Measurements from ENCODE around the gene PTPRG. TPM values are rescaled to one million over a fixed set of nuclear protein-coding genes. Genes with fewer than 3 reads are reported as not detected.
A peak's percentile ranks its signal among the peaks of the same experiment; 100 is the strongest.

PTPRG gene
- total RNA-seq, 1 donor from 2014 or later = 44.3 TPM

DNA sequence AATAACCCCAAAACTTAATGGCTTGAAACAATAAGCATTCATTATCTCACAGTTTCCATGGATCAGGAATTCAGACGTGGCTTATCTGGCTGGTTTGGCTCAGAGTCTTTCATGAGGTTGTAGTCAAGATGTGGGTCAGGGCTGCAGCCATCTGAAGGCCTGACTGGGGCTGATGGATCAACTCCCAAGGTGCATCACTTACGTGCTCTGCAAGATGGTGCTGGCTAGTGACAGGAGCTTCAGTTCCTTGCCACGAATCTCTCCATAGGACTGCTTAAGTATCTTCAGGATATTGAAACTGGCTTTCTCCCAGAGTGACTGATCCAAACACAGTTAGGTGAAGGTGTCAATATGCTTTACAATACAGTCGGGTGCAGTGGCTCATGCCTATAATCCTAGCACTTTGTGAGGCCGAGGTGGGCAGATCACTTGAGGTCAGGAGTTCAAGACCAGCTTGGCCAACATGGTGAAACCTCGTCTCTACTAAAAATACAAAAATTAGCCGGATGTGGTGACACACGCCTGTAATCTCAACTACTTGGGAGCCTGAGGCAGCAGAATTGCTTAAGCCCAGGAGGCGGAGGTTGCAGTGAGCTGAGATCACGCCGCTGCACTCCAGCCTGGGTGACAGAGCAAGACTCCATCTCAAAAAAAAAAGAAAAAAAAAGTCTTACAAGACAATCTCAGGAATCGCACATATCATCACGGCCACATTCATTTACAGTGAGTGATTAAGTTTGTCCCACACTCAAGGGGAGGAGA lies 28.5 kb upstream of the PTPRG start:
- TF ChIP-seq, protein P1, sequence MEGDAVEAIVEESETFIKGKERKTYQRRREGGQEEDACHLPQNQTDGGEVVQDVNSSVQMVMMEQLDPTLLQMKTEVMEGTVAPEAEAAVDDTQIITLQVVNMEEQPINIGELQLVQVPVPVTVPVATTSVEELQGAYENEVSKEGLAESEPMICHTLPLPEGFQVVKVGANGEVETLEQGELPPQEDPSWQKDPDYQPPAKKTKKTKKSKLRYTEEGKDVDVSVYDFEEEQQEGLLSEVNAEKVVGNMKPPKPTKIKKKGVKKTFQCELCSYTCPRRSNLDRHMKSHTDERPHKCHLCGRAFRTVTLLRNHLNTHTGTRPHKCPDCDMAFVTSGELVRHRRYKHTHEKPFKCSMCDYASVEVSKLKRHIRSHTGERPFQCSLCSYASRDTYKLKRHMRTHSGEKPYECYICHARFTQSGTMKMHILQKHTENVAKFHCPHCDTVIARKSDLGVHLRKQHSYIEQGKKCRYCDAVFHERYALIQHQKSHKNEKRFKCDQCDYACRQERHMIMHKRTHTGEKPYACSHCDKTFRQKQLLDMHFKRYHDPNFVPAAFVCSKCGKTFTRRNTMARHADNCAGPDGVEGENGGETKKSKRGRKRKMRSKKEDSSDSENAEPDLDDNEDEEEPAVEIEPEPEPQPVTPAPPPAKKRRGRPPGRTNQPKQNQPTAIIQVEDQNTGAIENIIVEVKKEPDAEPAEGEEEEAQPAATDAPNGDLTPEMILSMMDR (IDR thresholded peaks at IDR 0.05; ENCODE audit: unreplicated experiment) = no peak
- H3K4me1 Mint-ChIP-seq (ENCODE audit: low read depth) = peaks cover 32% of the 10 kb centered on the region
- no peaks in the 10 kb centered on the region for H3K36me3 Mint-ChIP-seq (ENCODE audit: insufficient read depth)
- H3K27me3 Mint-ChIP-seq = no peaks in the 10 kb centered on the region
- H3K9me3 Mint-ChIP-seq (ENCODE audit: low read depth) = no peaks in the 10 kb centered on the region
- no peak for DNase-seq (ENCODE audit: low spot score, unreplicated experiment)
- H3K4me3 Mint-ChIP-seq (ENCODE audit: low read depth) = no peak overlapping the region
- no peak overlapping the region for H3K27ac Mint-ChIP-seq

GRCh38 chr3:61535826-61536225 lies 25.5 kb upstream of the PTPRG start:
- TF ChIP-seq, protein P1 (IDR thresholded peaks at IDR 0.05; ENCODE audit: unreplicated experiment) = no peak
- no peak overlapping the region for H3K4me3 Mint-ChIP-seq (ENCODE audit: low read depth)
- H3K4me1 Mint-ChIP-seq (ENCODE audit: low read depth) = peaks cover 24% of the 10 kb centered on the region
- H3K27ac Mint-ChIP-seq = no peak overlapping the region
- H3K9me3 Mint-ChIP-seq (ENCODE audit: low read depth) = no peaks in the 10 kb centered on the region
- DNase-seq (ENCODE audit: low spot score, unreplicated experiment) = no peak
- no peaks in the 10 kb centered on the region for H3K36me3 Mint-ChIP-seq (ENCODE audit: insufficient read depth)
- H3K27me3 Mint-ChIP-seq = no peaks in the 10 kb centered on the region

- TF ChIP-seq, protein P1 (IDR thresholded peaks at IDR 0.05; ENCODE audit: unreplicated experiment) = no peak
Observed at GRCh38 chr3:61537366-61537765, 24.0 kb upstream of the PTPRG start.

GRCh38 chr3:61538486-61538885 lies 22.9 kb upstream of the PTPRG start:
- Mint-ChIP-seq H3K27ac (no peak overlapping the region), H3K36me3 (ENCODE audit: insufficient read depth) (no peaks in the 10 kb centered on the region), H3K4me1 (ENCODE audit: low read depth) (peaks cover 12% of the 10 kb centered on the region), H3K9me3 (ENCODE audit: low read depth) (no peaks in the 10 kb centered on the region), H3K27me3 (no peaks in the 10 kb centered on the region), H3K4me3 (ENCODE audit: low read depth) (no peak overlapping the region)
- TF ChIP-seq, protein P1 (IDR thresholded peaks at IDR 0.05; ENCODE audit: unreplicated experiment) = no peak
- no peak for DNase-seq (ENCODE audit: low spot score, unreplicated experiment)

More at GRCh38 chr3:61537366-61537765, 24.0 kb upstream of the PTPRG start:
- no peaks in the 10 kb centered on the region for H3K27me3 Mint-ChIP-seq
- H3K9me3 Mint-ChIP-seq (ENCODE audit: low read depth) = no peaks in the 10 kb centered on the region
- no peak for DNase-seq (ENCODE audit: low spot score, unreplicated experiment)
- peak overlapping the region; percentile 29 for H3K27ac Mint-ChIP-seq
- H3K36me3 Mint-ChIP-seq (ENCODE audit: insufficient read depth) = no peaks in the 10 kb centered on the region
- no peak overlapping the region for H3K4me3 Mint-ChIP-seq (ENCODE audit: low read depth)
- H3K4me1 Mint-ChIP-seq (ENCODE audit: low read depth) = peaks cover 14% of the 10 kb centered on the region

GRCh38 chr3:61541694-61542093 lies 19.7 kb upstream of the PTPRG start:
- peaks cover 10% of the 10 kb centered on the region for H3K4me1 Mint-ChIP-seq (ENCODE audit: low read depth)
- no peaks in the 10 kb centered on the region for H3K27me3 Mint-ChIP-seq
- no peak for DNase-seq (ENCODE audit: low spot score, unreplicated experiment)
- H3K4me3 Mint-ChIP-seq (ENCODE audit: low read depth) = no peak overlapping the region
- H3K27ac Mint-ChIP-seq = no peak overlapping the region
- no peaks in the 10 kb centered on the region for H3K36me3 Mint-ChIP-seq (ENCODE audit: insufficient read depth)
- no peaks in the 10 kb centered on the region for H3K9me3 Mint-ChIP-seq (ENCODE audit: low read depth)
- TF ChIP-seq, protein P1 (IDR thresholded peaks at IDR 0.05; ENCODE audit: unreplicated experiment) = no peak
